Measurements from ENCODE around the gene PYGO2.

PYGO2 gene

GRCh38 chr1:155003766-155004351 is 42.3 kb upstream of the PYGO2 start:
- no peak for TF ChIP-seq CTCF (IDR thresholded peaks at IDR 0.05; ENCODE audit: borderline replicate concordance, control extremely low read depth, extremely low read depth, insufficient read depth, missing control alignments)
- peak; percentile 71 for DNase-seq (ENCODE audit: low spot score)
- in situ Hi-C loops (cut with MboI; ENCODE audit: low sequenced_read_pairs, unreplicated experiment): no loop called here

- no peak for DNase-seq (ENCODE audit: low spot score)
- in situ Hi-C loops (cut with MboI; ENCODE audit: low sequenced_read_pairs, unreplicated experiment): no loop called here
Observed at GRCh38 chr1:155003227-155003765, 41.7 kb upstream of the PYGO2 start.

GRCh38 chr1:155002464-155003226 is 41.1 kb upstream of the PYGO2 start, which contains the start of gene ZBTB7B:
TSS of gene ZBTB7B (plus strand) at chr1:155002802. CDS start at chr1:155014661, 11,859 bp downstream.
- no peak for TF ChIP-seq CTCF (IDR thresholded peaks at IDR 0.05; ENCODE audit: borderline replicate concordance, control extremely low read depth, extremely low read depth, insufficient read depth, missing control alignments)
- DNase-seq (ENCODE audit: low spot score): peak; percentile 79
- in situ Hi-C loops (cut with MboI; ENCODE audit: low sequenced_read_pairs, unreplicated experiment): no loop called here

More at GRCh38 chr1:155003227-155003765, 41.7 kb upstream of the PYGO2 start:
- TF ChIP-seq CTCF (IDR thresholded peaks at IDR 0.05; ENCODE audit: borderline replicate concordance, control extremely low read depth, extremely low read depth, insufficient read depth, missing control alignments): no peak

GRCh38 chr1:155001675-155002463 is 40.3 kb upstream of the PYGO2 start:
- in situ Hi-C loops (cut with MboI; ENCODE audit: low sequenced_read_pairs, unreplicated experiment): no loop called here
- peak; percentile 37 for TF ChIP-seq CTCF (IDR thresholded peaks at IDR 0.05; ENCODE audit: borderline replicate concordance, control extremely low read depth, extremely low read depth, insufficient read depth, missing control alignments)
- peak; percentile 98 for DNase-seq (ENCODE audit: low spot score)

GRCh38 chr1:155001425-155001674 is 39.8 kb upstream of the PYGO2 start:
- DNase-seq (ENCODE audit: low spot score): no peak
- no peak for TF ChIP-seq CTCF (IDR thresholded peaks at IDR 0.05; ENCODE audit: borderline replicate concordance, control extremely low read depth, extremely low read depth, insufficient read depth, missing control alignments)
- in situ Hi-C loops (cut with MboI; ENCODE audit: low sequenced_read_pairs, unreplicated experiment): no loop called here

- peak; percentile 4 for TF ChIP-seq CTCF (IDR thresholded peaks at IDR 0.05; ENCODE audit: borderline replicate concordance, control extremely low read depth, extremely low read depth, insufficient read depth, missing control alignments)
- in situ Hi-C loops (cut with MboI; ENCODE audit: low sequenced_read_pairs, unreplicated experiment): no loop called here
- peak; percentile 86 for DNase-seq (ENCODE audit: low spot score)
Observed at GRCh38 chr1:155000726-155001424, 39.3 kb upstream of the PYGO2 start.

Measured in GM13976 (cell line).